K562 (cell line): Measurements from ENCODE around the gene EPHA4.

Source experiments
- CHD2 ChIP-seq: IDR thresholded peaks from 2 replicates; pipeline ENCODE4 v1.6.1; 2011; ENCODE audit warnings: low read depth, low read length
- CTCF ChIP-seq, 3 experiments: IDR thresholded peaks in 2 of 3; conservative IDR thresholded peaks in 1 of 3; 2 replicates each; pipeline ENCODE4 v1.5.1; 2011 to 2012; ENCODE audit warnings: low read length in 3 of 3, mild to moderate bottlenecking in 3 of 3, control low read depth in 2 of 3, improper control_type of control experiment in 1 of 3, inconsistent platforms in 1 of 3, low read depth in 1 of 3, mixed read lengths in 1 of 3, moderate library complexity in 1 of 3; ENCODE audit not compliant: insufficient read depth in 2 of 3
- E2F1 ChIP-seq: sonication (generic); formaldehyde crosslinking; IDR thresholded peaks from 2 replicates; pipeline ENCODE4 v1.8.1; 2023; ENCODE audit warnings: mild to moderate bottlenecking, missing genetic modification reagents, moderate library complexity
- HBP1 ChIP-seq: fragments of 450-650 bp; formaldehyde crosslinking; IDR thresholded peaks from 2 replicates; pipeline ENCODE4 v1.4.0; 2022; ENCODE audit warnings: missing genetic modification characterization
- KAT8 ChIP-seq: fragments of 450-650 bp; IDR thresholded peaks from 2 replicates; pipeline ENCODE4 v1.6.1; 2016; ENCODE audit warnings: low read depth, mild to moderate bottlenecking
- RCOR1 ChIP-seq, 2 experiments: IDR thresholded peaks; 2 replicates each; pipeline ENCODE4 v1.6.1; 2012; ENCODE audit warnings: low read depth in 2 of 2, low read length in 2 of 2, borderline replicate concordance in 1 of 2, improper control_type of control experiment in 1 of 2
- SRF ChIP-seq, 2 experiments: fragments of 250-450, 450-650 bp in 1 of 2; sonication (Bioruptor Pico) in 1 of 2; sonication (generic) in 1 of 2; formaldehyde crosslinking; IDR thresholded peaks; 2 replicates each; pipeline versions ENCODE4 v1.5.0 to v1.5.1; 2020 to 2022; ENCODE audit warnings: mild to moderate bottlenecking in 1 of 2, missing genetic modification reagents in 1 of 2
- TARDBP ChIP-seq: fragments of 450-650 bp; IDR thresholded peaks from 2 replicates; pipeline ENCODE4 v1.6.1; 2016
- YY1 ChIP-seq, 3 experiments: IDR thresholded peaks; 2 replicates each; pipeline ENCODE4 v1.6.1; 2011; ENCODE audit warnings: low read length in 2 of 3, mild to moderate bottlenecking in 2 of 3, moderate library complexity in 2 of 3, borderline replicate concordance in 1 of 3, control low read depth in 1 of 3, low read depth in 1 of 3; ENCODE audit not compliant: insufficient read depth in 3 of 3, insufficient replicate concordance in 2 of 3, control insufficient read depth in 1 of 3, insufficient read length in 1 of 3; ENCODE audit errors: extremely low read depth in 1 of 3
- ZNF785 ChIP-seq: fragments of 250-450 bp; sonication (Bioruptor Pico); IDR thresholded peaks from 2 replicates; pipeline ENCODE4 v1.4.0; 2020; ENCODE audit warnings: mild to moderate bottlenecking

- no peak for TF ChIP-seq HBP1 (CRISPR knock-in tag)
- no peak for TF ChIP-seq CHD2
- TF ChIP-seq E2F1 (CRISPR knock-in tag), result no peak
- TF ChIP-seq ZNF785, result no peak
- TF ChIP-seq KAT8, result no peak
- no peak for TF ChIP-seq TARDBP
- TF ChIP-seq CTCF (IDR thresholded peaks at IDR 0.05 in 2 of 3, conservative IDR thresholded peaks at IDR 0.05 in 1 of 3; ENCODE audit: insufficient read depth in 2 of 3, low read depth in 1 of 3, low read length in 3 of 3), result no peak
- TF ChIP-seq RCOR1 (IDR thresholded peaks at IDR 0.05; ENCODE audit: borderline replicate concordance in 1 of 2, low read depth in 2 of 2, low read length in 2 of 2), result no peak
- TF ChIP-seq YY1 (IDR thresholded peaks at IDR 0.05; ENCODE audit: borderline replicate concordance in 1 of 3, control insufficient read depth in 1 of 3, extremely low read depth in 1 of 3, insufficient read depth in 3 of 3, insufficient read length in 1 of 3, insufficient replicate concordance in 2 of 3, low read depth in 1 of 3, low read length in 2 of 3), result no peak
- TF ChIP-seq SRF (CRISPR knock-in tag; IDR thresholded peaks at IDR 0.05), result no peak
Measured at GRCh38 chr2:221488136-221488807, 83.8 kb downstream of the EPHA4 start.
